K562 (cell line): ENCODE data around the gene NMNAT1. TPM values are rescaled to one million over a fixed set of nuclear protein-coding genes. Genes with fewer than 3 reads are reported as not detected.

Source experiments
- BHLHE40 ChIP-seq: IDR thresholded peaks from 2 replicates; pipeline ENCODE4 v1.6.1; 2011; ENCODE audit warnings: low read length, improper control_type of control experiment
- CEBPZ ChIP-seq: fragments of 150-350 bp; IDR thresholded peaks from 2 replicates; pipeline ENCODE4 v1.6.1; 2014; ENCODE audit warnings: low read depth, mild to moderate bottlenecking, low read length, borderline replicate concordance
- DPF2 ChIP-seq: fragments of 450-650 bp; IDR thresholded peaks from 2 replicates; pipeline ENCODE4 v1.6.1; 2016
- EP400 ChIP-seq: fragments of 450-650 bp; IDR thresholded peaks from 2 replicates; pipeline ENCODE4 v1.6.1; 2017; ENCODE audit warnings: antibody characterized with exemption, mild to moderate bottlenecking, moderate library complexity
- NR2C2 ChIP-seq, 2 experiments: fragments of 200-800 bp in 1 of 2; sonication (Bioruptor generic) in 1 of 2; sonication (generic) in 1 of 2; formaldehyde crosslinking in 1 of 2; IDR thresholded peaks; 2 replicates each; pipeline versions ENCODE4 v1.6.1 to v1.8.0; 2016 to 2022; ENCODE audit warnings: mild to moderate bottlenecking in 1 of 2, missing compliant biosample characterization in 1 of 2, missing genetic modification characterization in 1 of 2, missing genetic modification reagents in 1 of 2
- POLR2H ChIP-seq: IDR thresholded peaks from 2 replicates; pipeline ENCODE4 v1.6.1; 2016; ENCODE audit warnings: missing genetic modification characterization, low read depth, mild to moderate bottlenecking, control low read depth, missing compliant biosample characterization, moderate library complexity
- RAD51 ChIP-seq: fragments of 450-650 bp; IDR thresholded peaks from 2 replicates; pipeline ENCODE4 v1.7.1; 2016; ENCODE audit warnings: low read depth, mild to moderate bottlenecking, borderline replicate concordance
- SIX5 ChIP-seq, 2 experiments: IDR thresholded peaks; 2 replicates each; pipeline ENCODE4 v1.6.1; 2011; ENCODE audit warnings: low read length in 2 of 2, borderline replicate concordance in 1 of 2, low read depth in 1 of 2, mild to moderate bottlenecking in 1 of 2, moderate library complexity in 1 of 2; ENCODE audit not compliant: insufficient read depth in 1 of 2
- SRSF9 ChIP-seq: fragments of 200-400 bp; formaldehyde crosslinking; IDR thresholded peaks from 2 replicates; pipeline ENCODE4 v1.6.1; 2017; ENCODE audit warnings: low read depth, low read length, borderline replicate concordance
- TEAD2 ChIP-seq: fragments of 450-650 bp; IDR thresholded peaks from 2 replicates; pipeline ENCODE4 v1.6.1; 2016; ENCODE audit warnings: missing genetic modification characterization, control low read depth, missing compliant biosample characterization
- ZBTB2 ChIP-seq: fragments of 450-650 bp; IDR thresholded peaks from 2 replicates; pipeline ENCODE4 v1.6.1; 2016; ENCODE audit warnings: antibody characterized with exemption
- ZNF407 ChIP-seq: fragments of 450-650 bp; IDR thresholded peaks from 2 replicates; pipeline ENCODE4 v1.6.1; 2016; ENCODE audit warnings: low read depth
- polyA plus RNA-seq, 8 experiments: library from polyadenylated mRNA; depleted of rRNA in 4 of 8; stranded (reverse) in 5 of 8; unstranded in 3 of 8; fragments of >200 nt; fragmentation: Nextera tagmentation in 2 of 8; fragmentation: Illumina TruSeq in 1 of 8; extraction: Ambion mirVana in 2 of 8; extraction: Trizol in 1 of 8; gene quantifications; 2 replicates each; pipeline versions ENCODE4 v1.2.1 to v1.2.3, GENCODE V29; 2011 to 2014; ENCODE audit warnings: inconsistent platforms in 1 of 8, missing spikeins in 1 of 8
- total RNA-seq, 7 experiments: library from RNA; depleted of rRNA in 6 of 7; stranded (reverse); fragments of >200 nt in 6 of 7; fragmentation: Illumina TruSeq in 2 of 7; extraction: Trizol in 2 of 7; gene quantifications; 2 replicates each; pipeline versions ENCODE4 v1.2.1 to v1.2.3, GENCODE V29; 2011 to 2021; ENCODE audit warnings: low replicate concordance in 1 of 7

NMNAT1 gene
- total and polyA plus RNA-seq, 9 of the 15 experiments (the other 6 are each of a cell fraction or from before 2014, with no cell fraction given) = 5.1 to 14.6 (median 12.1) TPM

GRCh38 chr1:9929431-9930385 is 13.6 kb upstream of the NMNAT1 start (continued):
- TF ChIP-seq CEBPZ (no peak), EP400 (peak; percentile 51; the same call in 1 of the 2 replicates), SRSF9 (no peak), DPF2 (peak; percentile 73), POLR2H (tag) (peak; percentile 68), BHLHE40 (peak; percentile 67), ZNF407 (no peak), TEAD2 (tag) (0 out of 2 replicates have a peak, but pooled peaks have one; percentile 59), SIX5 (IDR thresholded peaks at IDR 0.05; ENCODE audit: borderline replicate concordance in 1 of 2, insufficient read depth in 1 of 2, low read depth in 1 of 2, low read length in 2 of 2) (no peak), NR2C2 (CRISPR knock-in tag; IDR thresholded peaks at IDR 0.05) (peak; percentile 51; the same call in 1 of the 2 replicates), NR2C2 (tag; IDR thresholded peaks at IDR 0.05) (peak; percentile 92), RAD51 (no peak; the same call in 1 of the 2 replicates), ZBTB2 (no peak; the same call in 1 of the 2 replicates)
